Stimulated activated CD4-positive, alpha-beta T cell treated with anti-CD3 and anti-CD28 coated beads, Interleukin-2, amount 100 ng/mL, for 4 hours (primary cell): ENCODE results near the gene PTPRG.
"Not testable (repeated sequence)": the region's sequence is repeated elsewhere in the genome, so short reads cannot be mapped to it uniquely, and the experiment has no call there.

Experiments used
- DNase-seq: peaks from one replicate; pipeline ENCODE4 v3.0.0-alpha.2; 2020; ENCODE audit warnings: low read depth

Gene PTPRG

DNA sequence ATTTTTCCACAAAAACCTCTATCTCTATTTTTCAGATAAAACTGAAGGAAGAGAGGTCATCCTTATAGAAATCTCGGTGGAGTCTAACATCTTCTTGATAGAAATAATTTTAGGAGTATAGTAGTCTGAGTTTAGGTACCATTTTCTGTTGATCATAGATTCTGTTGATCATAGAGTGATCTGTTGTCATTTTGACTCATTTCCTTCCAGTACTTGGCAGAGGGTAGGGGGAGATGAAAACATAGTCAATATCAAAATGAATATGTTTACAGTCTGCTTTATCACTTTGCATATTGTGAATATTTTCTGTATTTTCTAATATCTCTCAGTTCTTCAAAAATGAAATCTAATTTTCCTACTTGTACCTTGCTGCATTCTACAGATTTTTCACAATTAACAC is 458.5 kb downstream of the PTPRG start:
- DNase-seq: no peak

DNA sequence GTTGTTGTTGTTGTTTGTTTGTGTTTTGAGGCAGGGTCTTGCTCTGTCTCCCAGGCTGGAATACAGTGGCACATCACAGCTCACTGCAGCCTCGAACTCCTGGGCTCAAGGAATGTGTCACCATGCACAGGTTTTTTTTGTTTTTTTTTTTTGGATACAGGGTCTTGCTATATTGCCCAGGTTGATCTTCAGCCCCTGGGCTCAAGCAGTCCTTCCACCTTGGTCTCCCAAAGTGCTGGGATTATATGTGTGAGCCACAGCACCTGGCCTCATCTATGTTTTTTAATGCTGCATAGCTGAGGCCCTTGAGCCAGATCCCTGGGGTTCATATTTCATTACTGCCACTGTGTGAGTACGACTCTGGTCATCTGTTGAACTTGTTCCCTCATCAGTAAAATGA is 459.3 kb downstream of the PTPRG start:
- no peak for DNase-seq

DNA sequence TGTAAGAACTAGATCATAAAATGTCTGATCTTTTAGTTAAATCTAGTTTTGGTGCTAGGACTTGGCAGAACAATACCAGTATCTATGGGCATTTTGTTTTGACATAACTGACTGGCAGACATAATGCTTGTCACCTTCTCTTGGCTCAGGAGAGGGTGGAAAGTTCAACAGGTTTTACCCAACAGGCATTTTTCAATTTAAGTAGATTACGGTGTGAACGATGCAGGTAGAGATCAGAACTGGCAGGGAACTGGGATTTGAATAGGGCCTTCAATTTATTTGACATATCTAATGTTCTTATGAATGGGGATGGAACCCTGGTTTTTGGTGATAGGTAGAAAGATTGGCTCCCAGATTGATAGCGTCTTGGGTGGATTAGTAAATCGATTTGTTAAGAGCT is 460.9 kb downstream of the PTPRG start:
- DNase-seq: no peak

DNA sequence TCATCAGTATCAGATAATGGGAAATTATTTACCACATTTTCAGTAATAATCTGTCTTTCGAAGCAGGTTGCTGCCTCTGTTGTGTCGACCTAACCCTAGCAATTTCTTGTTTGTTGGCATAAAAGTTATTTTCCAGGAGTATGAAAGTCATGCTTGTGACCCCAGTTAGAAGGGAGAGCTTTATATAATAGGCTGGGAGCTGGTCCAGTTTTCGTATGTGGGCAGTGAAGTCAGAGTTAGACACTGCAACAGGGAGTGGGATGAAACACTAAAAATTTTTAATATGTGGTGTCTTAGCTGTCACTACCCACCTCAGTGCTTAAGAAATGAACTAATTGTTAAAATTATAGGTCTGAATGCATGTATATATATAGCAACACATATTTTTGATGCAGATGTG is 463.5 kb downstream of the PTPRG start:
- DNase-seq: no peak

DNA sequence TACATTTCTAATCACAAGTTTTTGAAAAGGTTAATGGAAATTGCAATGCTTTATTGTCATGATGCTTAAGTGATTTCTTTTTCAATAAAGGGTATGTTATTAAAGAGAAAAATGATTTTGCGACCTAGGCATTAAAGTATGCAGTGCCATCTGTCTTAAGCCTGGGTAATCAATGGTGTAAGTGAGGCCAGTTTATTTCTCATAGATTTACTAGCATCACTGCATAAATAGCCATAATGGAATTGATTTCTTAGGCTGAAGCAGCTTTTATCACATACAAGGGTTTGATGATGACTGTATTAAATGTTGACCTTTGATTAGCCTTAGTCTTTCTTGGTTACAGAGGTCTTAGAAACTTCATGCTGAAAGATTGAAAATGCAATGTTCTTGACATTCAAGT is 464.5 kb downstream of the PTPRG start:
- DNase-seq: no peak

DNA sequence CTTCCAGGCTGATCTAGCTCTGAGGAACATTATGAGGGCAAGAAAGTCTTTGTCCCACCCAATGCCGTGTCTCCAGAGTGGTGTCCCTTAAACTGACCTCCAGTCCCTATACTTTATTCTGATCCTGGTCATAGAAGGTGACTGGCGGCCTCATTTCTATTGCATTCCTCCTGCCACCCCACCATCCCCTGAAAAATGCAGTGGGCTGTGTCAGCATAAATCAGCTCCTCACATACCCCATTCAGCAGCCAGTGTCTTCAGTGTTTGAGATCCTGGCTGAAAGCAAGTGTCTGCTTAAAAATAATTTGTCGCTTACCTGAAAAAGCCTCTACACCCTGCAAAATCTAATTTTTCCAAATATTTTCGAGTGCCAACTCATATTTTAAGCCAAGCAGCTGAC is 465.9 kb downstream of the PTPRG start:
- no peak for DNase-seq

DNA sequence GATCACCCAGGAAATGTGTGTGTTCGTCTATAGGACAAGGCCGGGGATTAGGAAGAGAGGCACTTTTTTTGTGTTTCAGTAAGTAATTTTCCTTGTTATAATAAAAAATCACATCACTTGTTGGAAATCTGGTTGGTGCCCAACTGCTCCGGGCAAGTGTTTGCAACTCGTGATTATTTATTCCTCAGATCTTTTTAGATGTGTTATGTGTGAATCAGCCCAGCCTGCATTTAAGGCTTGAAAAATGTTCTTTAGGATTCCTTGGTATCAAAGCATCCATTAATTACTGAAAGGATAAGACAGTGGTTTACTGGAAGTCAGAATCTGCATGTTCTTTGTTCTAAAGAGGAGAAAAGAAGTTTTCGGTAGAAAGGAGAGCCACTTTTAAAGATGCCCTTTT is 466.4 kb downstream of the PTPRG start:
- DNase-seq: no peak

DNA sequence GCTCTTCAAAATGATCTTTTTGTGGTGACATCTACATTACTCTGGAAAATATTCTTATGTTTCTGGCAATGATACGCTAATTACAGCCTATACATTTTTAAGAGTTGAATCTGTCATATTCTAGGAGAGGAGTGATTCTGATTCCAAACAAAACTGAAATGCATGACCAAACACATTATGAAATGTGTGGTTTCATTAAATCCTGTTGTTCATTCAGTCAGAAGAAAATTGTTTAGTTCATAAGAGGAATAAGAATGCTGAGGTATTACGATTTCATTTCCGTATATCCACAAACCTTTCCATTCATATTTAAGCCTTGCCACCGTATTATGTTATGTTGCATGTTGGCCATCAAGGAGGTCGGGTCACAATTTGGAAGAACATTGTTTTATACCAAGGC is 466.9 kb downstream of the PTPRG start:
- no peak for DNase-seq

DNA sequence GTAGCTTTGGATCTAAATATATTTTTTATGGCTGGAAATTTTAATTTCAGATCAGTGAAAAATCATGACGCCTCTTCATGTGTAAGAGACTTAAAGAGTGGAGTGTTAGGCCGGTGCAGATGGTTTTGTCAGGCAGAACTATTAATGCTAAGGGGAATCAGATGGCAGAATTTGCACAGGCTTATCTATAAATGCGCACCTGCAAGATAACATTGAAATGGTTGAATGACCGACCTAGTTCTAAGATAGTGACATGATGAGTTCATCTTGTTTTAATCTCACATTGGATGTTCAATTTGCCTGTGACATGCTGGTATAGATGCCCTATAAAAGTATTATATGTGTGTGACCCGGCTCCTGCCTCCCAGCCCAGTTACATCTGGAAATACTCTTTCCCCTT is 471.4 kb downstream of the PTPRG start:
- no peak for DNase-seq

DNA sequence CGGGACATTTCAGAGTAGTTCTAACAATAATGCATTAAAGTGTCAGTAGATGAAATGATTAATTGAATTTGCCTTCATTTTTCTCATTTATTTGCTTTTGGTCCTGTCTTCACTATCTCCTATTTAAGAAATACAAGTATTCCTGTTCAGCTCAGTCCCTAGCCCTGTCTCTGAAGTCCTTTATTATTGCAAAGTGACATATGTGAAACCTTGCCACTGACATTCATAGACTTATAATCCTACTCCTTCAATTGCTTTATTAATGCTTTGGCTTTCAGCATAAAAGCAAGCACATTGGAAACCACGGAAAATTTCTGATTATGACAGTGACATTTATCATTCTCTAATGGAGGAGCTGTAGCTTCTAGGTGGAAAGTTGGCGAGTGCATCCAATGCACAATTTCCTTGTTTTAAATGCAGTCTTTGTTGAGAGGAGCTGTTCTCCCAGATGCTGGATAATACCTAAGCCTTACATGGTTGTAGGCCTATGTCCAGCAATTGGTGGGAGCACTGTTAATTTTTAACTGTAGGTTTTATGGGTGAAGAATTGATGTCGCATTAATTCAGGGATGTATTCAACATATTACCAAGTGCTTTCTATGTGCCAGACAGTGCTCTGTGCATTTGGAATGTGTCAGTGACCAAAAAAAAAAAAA is 474.2 kb downstream of the PTPRG start:
- DNase-seq: no peak

DNA sequence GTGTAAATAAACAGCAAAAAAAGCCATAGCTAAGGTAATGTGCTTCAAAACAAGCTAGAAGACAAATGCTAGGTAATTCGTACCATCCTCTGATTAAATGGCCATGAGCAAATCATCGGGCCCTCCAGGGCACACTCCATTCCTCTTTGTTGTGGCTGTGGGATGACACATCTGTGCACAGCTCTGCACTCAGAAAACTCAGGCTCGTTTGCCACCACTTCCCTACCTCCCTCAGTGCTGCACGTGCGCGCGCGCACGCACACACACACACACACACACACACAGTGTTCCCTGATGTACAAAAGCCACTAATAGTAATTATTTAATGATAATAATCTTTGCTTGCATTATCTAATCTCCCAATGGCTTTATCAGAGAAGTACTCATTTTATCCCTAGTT is 475.4 kb downstream of the PTPRG start:
- DNase-seq: no peak

DNA sequence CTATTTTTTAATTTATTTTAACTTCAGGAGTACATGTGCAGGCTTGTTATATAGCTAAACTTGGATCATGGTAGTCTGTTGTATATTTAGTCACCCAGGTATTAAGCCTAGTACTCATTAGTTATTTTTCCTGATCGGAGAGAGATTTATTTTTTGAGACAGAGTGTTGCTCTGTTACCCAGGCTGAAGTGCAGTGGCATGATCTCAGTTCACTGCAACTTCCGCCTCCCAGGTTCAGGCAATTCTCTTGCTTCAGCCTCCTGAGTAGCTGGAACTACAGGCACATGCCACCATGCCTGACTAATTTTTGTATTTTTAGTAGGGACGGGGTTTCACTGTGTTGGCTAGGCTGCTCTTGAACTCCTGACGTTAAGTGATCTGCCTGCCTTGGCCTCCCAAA is 477.4 kb downstream of the PTPRG start:
- not testable (repeated sequence) for DNase-seq

DNA sequence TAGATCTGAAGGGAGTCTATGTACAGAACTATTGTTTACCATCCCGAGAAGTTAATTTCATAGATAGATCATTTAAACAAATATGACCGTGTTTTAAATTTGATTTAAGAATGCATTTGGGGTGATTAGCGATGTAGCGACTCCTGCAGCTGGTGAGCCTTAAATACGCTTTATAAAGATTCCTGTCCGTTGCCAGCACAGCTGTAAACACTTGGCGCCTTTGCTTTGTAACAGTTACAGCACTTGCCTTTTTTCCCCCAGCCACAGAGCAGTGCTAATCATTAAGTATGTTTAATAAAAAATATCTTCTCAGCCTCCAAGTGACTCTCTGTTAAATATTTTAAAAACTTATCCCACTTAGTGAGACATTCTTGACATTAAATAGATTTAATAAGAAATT is 478.2 kb downstream of the PTPRG start:
- no peak for DNase-seq

DNA sequence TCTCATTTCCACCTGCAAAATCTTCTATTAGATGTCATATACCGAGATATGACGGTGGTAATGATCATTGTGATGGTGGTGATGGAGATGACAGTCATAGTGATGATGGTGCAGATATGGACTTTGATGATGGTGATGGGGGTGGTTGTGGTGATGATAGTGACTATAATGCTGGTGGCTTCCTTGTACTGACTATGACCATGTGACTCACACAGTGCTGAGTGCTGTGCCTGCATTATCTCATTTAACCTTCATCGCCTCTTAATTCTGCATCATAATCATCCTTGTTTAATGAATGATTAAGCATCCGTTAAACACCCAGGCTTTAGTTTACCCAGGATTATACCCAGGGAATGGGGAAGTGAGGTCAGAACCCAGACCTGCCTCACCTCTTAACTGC is 480.3 kb downstream of the PTPRG start:
- DNase-seq: no peak

DNA sequence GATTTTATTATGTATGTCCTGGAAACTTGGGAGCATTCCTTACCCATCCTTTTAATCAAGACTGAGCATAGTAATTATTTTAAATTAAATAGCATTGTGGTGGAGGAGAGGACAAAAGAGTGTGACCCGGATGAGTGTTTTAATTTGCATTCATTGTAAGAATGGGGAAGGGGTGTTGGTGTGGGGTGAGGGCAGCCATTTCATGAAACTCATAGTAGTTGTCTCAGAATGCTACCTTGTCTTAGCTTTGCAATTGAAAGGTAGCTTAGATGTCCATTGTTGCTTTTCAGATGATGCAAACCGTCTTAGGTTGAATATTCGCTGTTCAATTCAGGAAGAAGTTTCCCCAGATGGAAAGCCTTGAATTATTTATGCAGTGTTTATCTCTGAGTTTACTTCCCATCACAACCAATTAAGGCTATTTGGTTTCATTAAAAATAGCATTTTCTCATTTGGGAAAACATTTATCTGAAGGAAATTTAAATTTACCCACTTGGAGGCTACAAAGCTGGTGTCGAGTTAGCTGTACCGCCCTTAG is 483.6 kb downstream of the PTPRG start:
- no peak for DNase-seq

DNA sequence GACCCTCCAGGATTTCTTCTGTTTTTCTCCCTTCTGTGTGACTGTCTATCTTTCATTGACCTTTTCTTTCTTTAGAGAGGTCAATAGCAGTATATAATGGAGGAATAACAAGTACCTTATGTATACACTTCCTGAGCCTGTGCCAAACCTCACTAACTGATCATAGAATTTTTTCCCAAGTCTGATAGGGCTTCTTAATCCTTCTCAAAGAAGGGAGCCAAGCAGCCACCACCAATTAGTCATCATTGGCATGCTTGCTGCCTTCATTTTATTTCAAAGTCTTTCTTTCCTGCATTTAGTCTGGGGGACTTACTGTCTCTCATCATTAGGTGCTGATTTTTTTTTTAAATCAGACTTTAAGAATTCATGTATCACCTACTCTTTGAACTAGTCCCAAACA is 485.0 kb downstream of the PTPRG start:
- DNase-seq: no peak

DNA sequence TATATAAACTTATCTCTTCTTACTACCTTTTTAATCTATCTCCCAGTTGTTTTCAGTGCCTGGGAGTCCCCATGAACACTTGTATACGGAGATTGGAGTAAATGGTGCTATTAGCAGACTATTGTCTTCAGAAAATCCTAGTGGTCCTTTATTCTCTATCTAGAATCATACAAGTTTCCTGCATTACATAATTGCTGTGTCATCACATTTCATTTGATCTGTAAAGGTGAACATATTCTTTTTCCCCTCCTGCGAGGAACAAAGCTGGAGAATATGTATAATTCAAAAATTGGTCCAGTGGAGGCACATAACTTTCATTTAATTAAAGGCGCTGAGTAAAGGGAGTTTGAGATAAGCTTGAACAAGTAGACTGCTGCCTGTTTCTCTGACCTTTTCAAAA is 487.2 kb downstream of the PTPRG start:
- no peak for DNase-seq

DNA sequence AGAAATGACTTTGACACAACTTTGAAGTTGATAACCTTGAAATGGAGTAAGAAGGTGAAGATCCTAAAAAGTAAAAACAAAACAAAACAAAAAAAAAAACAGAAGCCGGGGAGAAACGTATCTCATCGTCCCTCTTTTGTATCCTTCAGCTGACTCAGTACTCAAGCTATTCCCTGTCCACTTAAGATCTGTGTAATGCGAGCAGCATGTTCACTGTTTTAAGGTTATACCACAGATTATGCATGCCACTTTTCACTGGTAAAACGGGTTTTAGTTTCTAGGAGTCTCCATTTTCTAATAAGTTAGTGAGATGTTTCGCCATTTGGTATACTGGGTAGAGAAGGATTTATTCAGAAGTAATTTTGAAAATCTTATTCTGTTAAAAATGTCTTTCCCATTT is 487.7 kb downstream of the PTPRG start:
- no peak for DNase-seq

DNA sequence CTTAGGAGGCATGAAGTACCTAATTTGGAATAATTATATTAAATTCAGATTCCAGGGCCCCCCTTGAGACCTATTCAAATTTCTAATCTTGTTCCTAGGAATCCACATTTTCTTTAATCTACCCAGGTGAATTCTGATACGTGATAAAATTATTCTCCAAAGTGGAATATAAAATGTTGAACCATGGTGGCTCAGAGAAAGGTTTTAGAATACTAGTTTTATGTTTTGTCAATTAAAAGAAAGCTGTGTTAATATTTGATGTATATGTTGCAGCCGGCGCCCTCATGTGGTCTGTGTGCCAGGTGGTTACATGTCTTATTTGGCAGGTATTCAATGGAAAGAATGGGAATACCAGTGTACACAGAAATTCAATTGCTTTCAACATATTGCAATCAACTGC is 490.1 kb downstream of the PTPRG start:
- DNase-seq: no peak

DNA sequence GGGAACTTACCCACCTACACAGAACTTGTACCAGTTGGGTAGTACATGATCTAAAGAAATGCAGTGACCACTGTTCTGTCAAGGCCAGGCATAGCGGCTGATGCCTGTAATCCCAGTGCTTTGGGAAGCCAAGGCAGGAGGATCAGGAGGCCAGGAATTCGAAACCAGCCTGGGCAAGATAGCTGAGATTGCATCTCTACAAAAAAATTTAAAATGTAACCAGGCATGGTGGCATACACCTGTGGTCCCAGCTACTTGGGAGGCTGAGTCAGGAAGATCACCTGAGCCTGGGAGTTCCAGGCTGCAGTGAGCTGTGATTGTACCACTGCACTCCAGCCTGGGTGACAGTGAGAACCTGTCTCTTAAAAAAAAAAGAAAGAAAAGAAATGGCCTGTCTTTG is 491.0 kb downstream of the PTPRG start:
- DNase-seq: no peak

DNA sequence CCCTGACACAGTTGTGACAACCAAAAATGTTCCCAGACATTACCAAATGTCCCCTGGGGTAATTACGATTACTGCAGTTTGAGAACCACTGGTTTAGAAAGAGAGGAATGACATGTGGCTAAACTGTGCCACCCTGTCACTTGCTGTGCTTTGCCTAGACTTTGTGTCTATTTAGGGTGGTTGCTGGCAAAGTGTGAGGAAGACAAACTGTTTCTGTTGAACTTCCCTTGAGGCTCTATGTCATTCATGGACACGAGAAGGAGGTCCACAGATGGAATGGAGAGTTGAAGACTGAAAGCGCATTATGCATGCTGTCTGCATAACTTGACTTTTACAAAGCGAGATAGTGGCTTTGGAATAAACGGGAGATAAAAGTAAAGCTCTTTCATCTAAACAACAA is 495.3 kb downstream of the PTPRG start:
- no peak for DNase-seq

DNA sequence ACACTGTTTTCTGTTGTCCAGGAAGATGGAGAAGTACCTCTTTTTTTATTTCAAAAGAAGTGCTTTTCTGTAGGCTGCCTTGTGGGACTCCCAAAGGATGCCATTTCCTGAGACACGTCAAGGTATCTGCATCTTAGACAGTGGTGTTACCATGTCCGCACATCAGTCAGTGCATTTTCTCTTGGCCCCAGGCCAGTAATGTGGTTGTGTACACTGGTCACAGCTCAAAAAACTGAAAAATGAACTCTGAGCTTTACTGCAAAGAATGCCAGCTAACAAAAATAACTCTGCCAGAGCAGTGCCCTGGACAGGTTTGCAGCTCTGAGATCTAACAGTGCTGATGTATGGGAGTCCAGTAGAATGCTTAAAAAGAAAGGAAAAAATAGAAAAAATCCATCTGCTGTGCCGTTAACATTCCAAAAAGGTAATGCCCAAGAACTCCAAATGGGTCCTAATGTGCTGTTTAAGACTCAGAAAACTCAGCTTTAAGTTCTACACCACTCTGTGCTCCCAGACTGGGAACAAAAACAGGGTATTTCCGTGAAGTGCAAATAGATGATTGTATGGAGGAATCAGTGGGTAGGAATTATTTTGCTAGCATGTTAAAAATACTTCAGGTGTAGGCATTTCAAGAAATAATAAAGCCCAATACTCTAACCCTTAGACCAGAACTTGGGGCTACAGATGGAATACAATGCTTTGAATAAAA is 496.1 kb downstream of the PTPRG start:
- no peak for DNase-seq

DNA sequence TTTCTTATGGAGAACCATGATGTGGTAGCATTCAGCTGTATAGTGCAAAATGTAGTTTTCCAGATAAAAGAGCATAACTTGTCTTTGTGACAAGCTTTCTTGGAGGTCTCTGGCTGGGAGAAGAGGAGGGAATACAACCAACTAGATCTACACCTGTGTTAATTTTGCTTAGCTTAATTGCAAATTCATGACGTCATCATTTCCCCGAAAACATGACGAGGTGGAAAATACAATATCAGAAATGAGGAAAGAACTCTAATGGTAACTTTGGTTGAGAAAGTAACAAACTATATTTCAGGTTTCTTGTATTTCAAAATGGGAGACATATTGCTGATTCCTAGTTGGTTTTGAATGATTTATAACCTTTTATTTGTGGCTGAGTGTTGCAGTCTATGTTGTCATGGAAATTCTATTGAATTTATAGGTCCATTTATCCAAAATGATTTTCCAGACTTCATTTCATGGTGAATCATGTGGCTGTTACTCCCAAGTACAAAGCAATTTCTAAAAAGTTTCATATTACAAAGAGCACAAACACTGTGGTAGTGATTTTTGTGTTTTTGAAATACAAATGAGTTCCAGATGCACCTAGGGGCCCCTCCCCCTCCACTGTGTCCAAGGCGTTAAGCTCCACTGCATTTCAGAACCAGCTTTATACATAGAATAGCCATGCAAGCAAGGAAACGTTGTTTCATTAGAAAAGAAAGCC is 504.8 kb downstream of the PTPRG start:
- DNase-seq: no peak
